GM12891 (cell line): ENCODE measurements around the gene SEC24D.

Experiments
- DNase-seq: peaks from one replicate; pipeline ENCODE4 v3.0.0; 2011; ENCODE audit warnings: low spot score; ENCODE audit not compliant: insufficient read length
- FAIRE-seq: peaks from 2 replicates; lab custom pipeline; 2011; peaks lifted over from hg19 to GRCh38; lab: Jason Lieb, UNC
- PAX5 ChIP-seq: IDR thresholded peaks from 2 replicates; pipeline ENCODE4 v1.6.1; 2011; ENCODE audit warnings: low read length, moderate library complexity, mild to moderate bottlenecking; ENCODE audit not compliant: insufficient read depth, severe bottlenecking
- POLR2A ChIP-seq: IDR thresholded peaks from 2 replicates; pipeline ENCODE4 v1.6.1; 2011; ENCODE audit warnings: low read depth, low read length, control low read depth
- POLR2AphosphoS5 ChIP-seq: IDR thresholded peaks from 2 replicates; pipeline ENCODE4 v1.6.1; 2011; ENCODE audit warnings: low read depth, low read length, control low read depth
- POU2F2 ChIP-seq: IDR thresholded peaks from 2 replicates; pipeline ENCODE4 v1.6.1; 2011; ENCODE audit warnings: low read depth, mild to moderate bottlenecking, control low read depth, low read length, moderate library complexity
- SPI1 ChIP-seq: IDR thresholded peaks from 2 replicates; pipeline ENCODE4 v1.6.1; 2011; ENCODE audit warnings: low read depth, low read length, control low read depth
- TAF1 ChIP-seq: IDR thresholded peaks from 2 replicates; pipeline ENCODE4 v1.6.1; 2011; ENCODE audit warnings: low read depth, low read length, control low read depth

SEC24D gene

DNA sequence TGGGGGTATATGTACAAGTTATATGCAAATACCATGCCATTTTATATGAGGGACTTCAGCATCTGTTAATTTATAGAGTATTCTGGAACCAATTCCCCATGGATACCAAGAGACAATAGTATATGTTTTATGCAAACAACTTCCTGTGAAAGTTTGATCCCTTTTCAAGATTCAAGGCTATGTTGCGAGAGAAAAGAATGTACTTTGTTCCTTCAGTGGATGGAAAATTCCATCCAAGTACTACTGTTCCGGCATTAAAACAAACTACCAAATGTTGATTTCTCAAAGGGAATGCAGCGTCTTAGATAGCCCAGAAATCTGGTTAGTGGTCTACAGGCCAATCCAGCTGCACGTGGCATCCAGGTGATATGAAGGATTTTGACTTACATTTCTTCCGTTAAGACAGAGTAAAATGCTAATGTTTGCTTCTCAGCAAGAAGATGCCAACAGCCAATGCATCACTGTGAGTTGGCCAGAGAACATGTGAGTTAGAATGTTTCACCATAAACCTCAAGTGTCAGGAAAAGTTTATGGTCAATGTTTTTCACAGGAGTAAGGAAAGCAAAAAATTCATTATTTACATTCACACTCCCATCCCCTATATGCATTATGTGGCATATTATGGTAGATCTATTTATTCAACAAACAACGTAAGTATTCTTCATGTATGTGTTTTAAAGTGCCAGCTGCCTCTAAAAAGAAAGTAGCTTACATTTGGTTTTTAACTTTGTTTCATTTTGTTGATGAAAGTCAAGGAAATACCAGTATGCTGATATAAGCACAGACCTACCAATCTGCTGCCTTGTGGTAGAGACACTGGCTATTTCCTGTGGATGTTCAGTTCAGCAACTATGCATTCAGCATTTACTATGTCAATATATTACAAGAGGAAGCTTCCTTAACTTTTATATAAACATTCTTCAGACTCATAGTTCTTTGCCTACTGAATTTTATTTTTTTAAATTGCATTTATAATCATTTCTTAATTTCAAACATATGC is 106.3 kb downstream of the SEC24D start:
- no peak for FAIRE-seq

DNA sequence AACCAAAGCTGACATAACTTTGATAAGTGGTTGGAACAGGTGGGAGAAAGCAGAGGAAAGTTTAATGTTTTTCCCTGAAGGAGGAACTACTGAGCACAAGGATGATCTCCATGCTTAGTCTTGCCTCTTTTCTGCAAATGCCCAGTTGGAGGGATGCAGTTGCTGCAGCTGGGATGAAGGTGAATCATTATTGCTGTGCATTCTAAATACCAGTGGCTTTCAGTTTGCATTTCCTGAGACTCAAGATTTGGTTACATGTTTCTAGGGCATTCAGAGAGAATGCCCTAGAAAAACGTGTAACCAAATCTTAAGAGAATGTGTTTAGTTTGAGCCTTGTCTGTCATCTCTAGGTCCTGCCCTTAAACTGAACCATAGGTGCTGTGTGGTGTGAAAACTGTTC is 108.6 kb downstream of the SEC24D start:
- no peak for TF ChIP-seq POLR2AphosphoS5
- TF ChIP-seq SPI1 = no peak
- TF ChIP-seq TAF1 = no peak
- no peak for TF ChIP-seq POLR2A
- TF ChIP-seq PAX5 = no peak
- TF ChIP-seq POU2F2 = no peak
- DNase-seq (no peak), FAIRE-seq (no peak)

More for the DNA sequence above, 106.3 kb downstream of the SEC24D start:
- no peak for DNase-seq
- TF ChIP-seq PAX5 = no peak
- TF ChIP-seq TAF1 = no peak
- no peak for TF ChIP-seq POLR2AphosphoS5
- TF ChIP-seq SPI1 = no peak
- no peak for TF ChIP-seq POU2F2
- no peak for TF ChIP-seq POLR2A

DNA sequence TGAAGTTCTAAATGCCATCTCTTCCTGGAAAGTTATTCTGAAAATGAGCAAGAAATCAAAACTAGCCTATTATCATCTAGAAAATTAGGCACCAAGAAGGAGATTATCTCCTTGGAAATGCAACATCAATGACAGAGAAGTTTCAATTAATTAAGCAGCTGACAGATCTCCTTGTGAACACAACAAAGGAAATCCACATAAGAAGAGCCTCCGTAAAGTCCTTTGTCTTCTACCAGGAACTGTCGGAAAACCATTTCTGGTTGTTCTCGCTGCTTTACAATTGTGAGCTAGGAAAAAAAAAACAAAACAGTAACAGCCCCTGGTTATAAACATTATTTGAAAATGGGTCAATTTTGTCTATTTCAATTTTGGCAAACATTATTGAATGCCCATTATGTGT is 112.6 kb downstream of the SEC24D start:
- no peak for TF ChIP-seq POU2F2
- TF ChIP-seq PAX5 = no peak
- no peak for TF ChIP-seq SPI1
- TF ChIP-seq POLR2A = no peak
- TF ChIP-seq POLR2AphosphoS5 = no peak
- no peak for TF ChIP-seq TAF1
- FAIRE-seq = no peak

DNA sequence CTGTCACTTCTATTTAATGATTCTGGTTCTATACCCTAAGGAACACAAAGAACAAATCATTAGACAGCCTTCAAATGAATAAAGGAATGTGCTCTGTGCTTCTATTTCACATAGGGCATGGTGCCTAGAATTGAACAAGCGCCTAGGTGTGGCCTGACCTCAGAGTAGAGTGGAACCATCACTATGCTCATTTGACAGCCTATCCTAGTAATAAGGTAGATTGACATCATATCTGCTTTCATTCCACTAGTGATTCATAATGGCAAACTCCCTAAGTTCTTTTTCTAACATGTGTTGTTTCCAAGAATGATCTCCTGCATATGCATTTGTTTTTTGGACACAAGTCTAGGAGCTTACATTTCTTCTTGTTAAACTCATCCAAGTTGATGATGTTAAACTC is 114.2 kb downstream of the SEC24D start:
- TF ChIP-seq POLR2A (no peak), POLR2AphosphoS5 (no peak), POU2F2 (no peak), SPI1 (no peak), PAX5 (no peak), TAF1 (no peak)
- DNase-seq (no peak), FAIRE-seq (no peak)

More for the DNA sequence above, 112.6 kb downstream of the SEC24D start:
- no peak for DNase-seq

DNA sequence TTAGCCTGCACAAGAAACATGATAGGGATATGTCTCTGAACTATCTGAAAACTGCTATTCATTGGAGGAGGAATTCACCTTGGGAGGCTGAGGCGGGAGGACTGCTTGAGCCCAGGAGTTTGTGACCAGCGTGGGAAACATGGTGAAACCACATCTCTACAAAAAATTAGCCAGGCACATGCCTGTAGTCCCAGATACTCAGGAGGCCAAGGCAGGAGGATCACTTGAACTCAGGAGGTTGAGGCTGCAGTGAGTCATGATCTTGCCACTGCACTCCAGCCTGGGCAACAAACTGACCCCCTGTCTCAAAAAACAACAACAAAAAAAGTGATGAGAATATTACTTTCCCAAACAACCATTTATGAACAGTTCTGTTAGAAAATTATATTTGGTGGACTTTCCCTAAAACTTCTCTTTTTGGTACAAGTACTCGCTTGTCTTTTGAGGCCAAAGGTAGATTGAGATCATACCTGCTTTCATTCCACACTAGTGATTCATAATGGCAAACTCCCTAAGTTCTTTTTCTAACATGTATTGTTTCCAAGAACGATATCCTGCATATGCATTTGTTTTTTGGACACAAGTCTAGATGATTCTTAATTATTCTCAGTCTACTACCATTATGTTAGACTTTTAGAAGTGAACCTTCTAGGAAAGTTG is 117.3 kb downstream of the SEC24D start:
- DNase-seq (no peak), FAIRE-seq (no peak)
- TF ChIP-seq POLR2AphosphoS5 (no peak), POU2F2 (no peak), PAX5 (no peak), POLR2A (no peak), SPI1 (no peak), TAF1 (no peak)

DNA sequence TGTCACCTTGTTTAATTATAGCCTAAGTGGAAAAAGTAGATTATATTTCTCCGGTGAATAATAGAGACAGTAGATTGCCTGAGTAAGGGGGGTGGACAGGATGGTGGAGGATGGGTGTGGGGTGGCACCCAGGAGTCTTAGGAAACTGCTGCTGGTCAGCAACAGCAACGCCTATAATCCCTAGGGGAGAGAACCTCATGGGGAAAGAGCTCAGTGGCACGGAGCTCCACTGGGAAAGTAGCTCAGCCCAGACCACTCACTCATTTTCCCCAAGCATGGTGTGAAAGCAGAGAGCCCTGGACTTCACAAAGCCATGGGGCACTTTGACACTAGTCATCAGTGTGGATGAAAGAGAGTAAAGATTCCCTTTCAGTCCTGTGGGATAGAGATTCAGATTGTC is 119.6 kb downstream of the SEC24D start:
- TF ChIP-seq SPI1 = no peak
- no peak for TF ChIP-seq POLR2AphosphoS5
- no peak for TF ChIP-seq PAX5
- no peak for TF ChIP-seq POLR2A
- TF ChIP-seq TAF1 = no peak
- no peak for TF ChIP-seq POU2F2
- DNase-seq = no peak
- no peak for FAIRE-seq

DNA sequence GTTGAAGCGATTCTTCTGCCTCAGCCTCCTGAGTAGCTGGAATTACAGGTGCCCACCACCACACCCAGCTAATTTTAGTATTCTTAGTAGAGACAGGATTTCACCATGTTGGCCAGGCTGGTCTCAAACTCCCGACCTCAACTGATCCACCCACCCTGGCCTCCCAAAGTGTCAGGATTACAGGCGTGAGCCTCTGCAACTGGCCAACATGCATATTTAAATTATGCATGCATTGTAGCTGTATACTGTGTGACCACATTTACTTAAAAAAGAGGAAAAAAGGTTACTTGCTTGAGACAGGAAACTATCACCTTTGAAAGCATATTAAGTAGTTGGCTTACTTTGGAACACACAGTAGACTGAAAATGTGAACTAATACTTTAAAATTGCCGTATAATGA is 121.2 kb downstream of the SEC24D start:
- no peak for DNase-seq
- TF ChIP-seq PAX5 = no peak
- no peak for TF ChIP-seq POU2F2
- TF ChIP-seq POLR2AphosphoS5 = no peak
- no peak for TF ChIP-seq POLR2A
- no peak for TF ChIP-seq TAF1
- no peak for TF ChIP-seq SPI1
- no peak for FAIRE-seq

DNA sequence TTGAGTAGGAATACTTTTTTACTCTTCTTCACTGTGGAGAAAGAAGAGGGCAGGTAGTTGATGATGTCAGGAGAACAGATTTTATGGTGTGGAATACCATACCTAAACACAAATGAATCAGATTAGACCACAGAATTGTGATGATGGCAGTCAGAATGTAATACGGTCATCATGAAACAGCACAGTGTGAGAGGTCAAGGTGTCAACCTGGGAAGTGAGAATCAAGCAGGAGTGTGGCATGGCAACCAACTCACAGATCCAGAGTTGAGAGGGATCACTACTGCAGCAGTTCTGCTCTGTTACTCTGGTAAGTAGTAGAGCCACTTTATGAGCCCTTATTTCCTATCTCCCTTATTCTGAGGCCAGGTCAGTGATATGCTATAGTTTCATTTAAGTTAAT is 123.1 kb downstream of the SEC24D start:
- FAIRE-seq (no peak), DNase-seq (no peak)
- TF ChIP-seq POLR2AphosphoS5 (no peak), POU2F2 (no peak), PAX5 (no peak), POLR2A (no peak), TAF1 (no peak), SPI1 (no peak)

DNA sequence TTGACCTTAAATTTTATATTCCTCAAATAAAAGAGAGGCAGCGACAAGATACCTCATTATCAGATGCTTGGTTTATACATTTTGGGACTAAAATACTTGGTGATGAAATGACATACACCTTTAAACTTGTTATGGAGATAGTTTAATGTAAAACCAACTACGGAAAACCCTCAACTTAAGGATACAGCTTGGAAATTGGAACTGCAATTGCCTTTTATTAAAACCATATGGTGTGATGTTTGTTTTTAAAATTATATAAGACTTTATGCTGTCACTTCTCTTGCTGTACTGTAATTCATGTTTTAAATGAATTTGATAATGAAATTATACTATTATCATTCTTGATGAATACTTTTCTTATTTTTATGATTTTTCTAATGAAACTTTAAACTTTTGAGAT is 124.9 kb downstream of the SEC24D start:
- no peak for FAIRE-seq
- DNase-seq = no peak
- TF ChIP-seq TAF1 (no peak), POLR2AphosphoS5 (no peak), SPI1 (no peak), PAX5 (no peak)

DNA sequence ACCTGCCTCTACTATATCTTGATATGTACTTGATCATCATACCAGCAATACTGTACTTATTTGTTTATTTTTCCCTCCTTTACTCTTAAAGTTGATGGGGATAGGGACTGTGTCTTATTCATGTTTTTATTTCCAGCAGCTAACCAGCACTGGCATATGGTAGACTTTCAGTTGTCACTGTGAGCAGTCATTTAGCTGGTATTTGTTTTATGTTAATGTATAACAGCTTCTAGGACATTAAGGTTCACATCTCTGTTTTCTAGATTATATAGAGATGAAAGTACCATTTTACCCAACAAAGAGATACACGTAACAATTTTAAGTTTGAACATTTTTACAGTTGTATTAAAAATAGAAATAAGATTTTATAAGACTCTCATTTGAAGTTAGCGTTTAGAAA is 132.8 kb downstream of the SEC24D start:
- DNase-seq (no peak), FAIRE-seq (no peak)
- no peak for TF ChIP-seq POLR2AphosphoS5
- no peak for TF ChIP-seq SPI1
- TF ChIP-seq POU2F2 = no peak
- TF ChIP-seq POLR2A = no peak
- no peak for TF ChIP-seq PAX5
- no peak for TF ChIP-seq TAF1
